ENCODE results near the gene NR3C2. TPM values are rescaled to one million over a fixed set of nuclear protein-coding genes. Genes with fewer than 3 reads are reported as not detected.
"Not testable (repeated sequence)": the region's sequence is repeated elsewhere in the genome, so short reads cannot be mapped to it uniquely, and the experiment has no call there.

NR3C2 gene
- total RNA-seq, 1 donor from 2014 or later, result 7.1 TPM

DNA sequence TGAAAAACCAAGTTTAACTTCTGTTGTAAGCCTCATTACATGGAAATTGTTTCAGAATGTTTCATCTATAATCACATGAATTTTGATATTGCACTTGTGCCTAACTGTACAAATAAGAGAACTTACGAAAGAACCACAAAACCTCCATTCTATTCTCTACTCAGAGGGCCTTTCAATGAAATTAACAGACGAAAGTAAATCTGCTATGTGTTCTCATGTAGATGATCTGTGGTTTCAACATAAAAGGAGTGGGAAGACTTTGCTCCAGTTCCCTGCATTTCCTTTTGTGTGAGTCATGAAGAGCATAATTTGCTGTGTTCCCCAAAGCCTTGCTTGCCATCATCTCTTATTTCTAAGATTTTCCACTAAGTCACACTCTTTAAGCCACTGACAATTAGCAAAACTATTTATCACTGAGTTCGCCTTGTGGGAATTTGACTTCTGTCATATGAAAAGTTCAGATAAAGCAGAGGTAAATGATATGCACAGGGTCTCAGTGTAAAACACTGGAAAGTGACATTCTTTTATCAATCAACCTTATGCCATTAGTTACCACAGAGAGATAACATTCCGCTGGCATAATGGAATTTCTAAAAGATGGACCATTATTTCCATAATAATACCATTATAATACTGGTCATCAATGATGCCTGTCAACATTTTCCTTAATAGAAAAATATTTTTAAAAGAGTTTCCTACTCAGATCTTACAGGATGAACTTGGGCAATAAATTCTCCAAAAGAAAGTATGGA is 329.8 kb downstream of the NR3C2 start:
- no peak for DNase-seq (ENCODE audit: low spot score)

DNA sequence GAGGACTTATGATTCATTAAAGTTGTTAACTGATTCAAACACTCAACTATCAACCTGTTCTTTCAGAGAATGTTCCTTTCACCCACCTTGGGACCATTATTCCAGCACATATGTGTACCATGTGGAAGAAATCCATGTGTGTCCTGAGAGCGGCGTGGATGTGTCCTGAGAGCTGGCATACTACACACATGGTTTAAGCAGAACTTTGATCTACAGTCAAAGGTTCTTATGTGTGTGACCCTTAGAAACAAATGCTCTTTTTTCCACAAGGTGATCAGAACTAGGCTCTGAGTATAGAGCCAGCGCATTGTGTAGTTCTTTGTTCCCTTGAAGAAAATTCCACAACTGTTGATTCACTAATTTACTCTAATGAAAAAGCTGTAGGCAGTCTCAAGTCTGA is 332.0 kb downstream of the NR3C2 start:
- DNase-seq (ENCODE audit: low spot score), result no peak

DNA sequence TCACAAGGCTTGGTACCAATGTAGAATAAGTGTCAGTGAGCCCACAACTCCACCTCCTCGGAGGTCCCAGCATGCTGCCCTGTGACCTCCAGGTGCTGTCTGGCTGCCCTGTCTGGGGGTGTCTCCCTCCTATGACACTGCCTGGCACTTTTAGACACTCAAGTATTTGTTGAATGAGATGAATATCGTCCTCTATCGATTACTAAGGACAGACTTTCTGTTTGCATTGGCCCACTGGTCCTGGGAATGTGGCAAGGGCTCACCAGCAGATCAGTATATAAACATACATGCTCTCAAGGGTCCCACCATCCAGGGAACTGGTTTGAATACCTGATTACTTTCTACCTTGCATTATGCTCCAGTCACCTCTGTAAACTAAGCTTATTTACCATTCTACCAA is 333.0 kb downstream of the NR3C2 start:
- no peak for DNase-seq (ENCODE audit: low spot score)

DNA sequence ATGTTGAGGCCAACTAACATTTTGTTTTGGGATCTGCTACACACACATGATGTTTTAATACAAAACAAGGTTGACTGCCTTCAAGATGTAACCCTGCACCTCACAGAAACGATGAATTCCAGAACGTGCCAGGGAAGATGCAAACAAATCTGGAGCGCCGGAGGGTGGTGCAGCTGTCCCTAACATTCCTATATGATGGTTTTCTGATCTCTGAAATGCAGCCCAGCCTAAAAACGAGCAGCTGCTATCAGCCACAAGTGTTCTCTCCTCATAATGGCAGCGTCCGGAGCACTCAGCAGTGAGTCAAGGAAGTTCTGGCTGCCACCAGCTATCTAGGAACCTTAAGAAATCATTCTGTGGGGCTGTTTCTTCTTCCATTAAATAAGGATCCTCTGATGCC is 333.4 kb downstream of the NR3C2 start:
- DNase-seq (ENCODE audit: low spot score), result no peak

DNA sequence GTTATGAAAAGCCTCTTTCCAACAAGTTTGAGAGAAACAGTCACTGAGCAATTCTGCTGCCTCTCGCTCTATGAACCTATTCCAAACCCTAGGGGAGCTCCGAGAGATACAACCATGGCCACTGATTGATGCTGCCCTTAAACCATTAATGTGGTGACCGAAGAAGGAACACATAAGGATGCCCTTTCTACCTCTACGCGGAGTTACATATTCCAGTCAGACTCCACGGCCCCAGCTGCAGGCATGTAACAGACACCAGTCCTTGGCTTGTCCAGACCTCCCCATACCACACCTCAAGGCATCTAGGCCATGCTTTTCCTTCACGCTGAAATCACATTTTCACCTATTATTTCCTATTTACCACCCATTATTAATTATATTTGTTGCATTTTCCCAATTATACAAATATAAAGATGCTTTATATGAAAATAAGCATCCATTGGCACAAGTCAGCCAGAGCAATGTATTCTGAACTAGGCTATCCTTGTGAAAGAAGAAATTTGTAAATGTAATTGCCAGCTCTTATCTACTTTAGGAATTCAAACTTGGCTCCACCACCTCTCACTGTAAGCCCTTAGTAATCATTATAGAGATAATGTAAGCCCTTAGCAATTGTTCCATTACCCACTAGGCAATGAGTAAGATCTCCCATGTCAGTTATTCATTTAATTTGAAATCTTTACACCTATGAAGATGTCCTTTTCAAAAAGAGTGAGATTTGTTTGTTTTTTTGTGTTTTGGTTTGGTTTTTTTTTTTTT is 338.4 kb downstream of the NR3C2 start:
- no peak for DNase-seq (ENCODE audit: low spot score)

DNA sequence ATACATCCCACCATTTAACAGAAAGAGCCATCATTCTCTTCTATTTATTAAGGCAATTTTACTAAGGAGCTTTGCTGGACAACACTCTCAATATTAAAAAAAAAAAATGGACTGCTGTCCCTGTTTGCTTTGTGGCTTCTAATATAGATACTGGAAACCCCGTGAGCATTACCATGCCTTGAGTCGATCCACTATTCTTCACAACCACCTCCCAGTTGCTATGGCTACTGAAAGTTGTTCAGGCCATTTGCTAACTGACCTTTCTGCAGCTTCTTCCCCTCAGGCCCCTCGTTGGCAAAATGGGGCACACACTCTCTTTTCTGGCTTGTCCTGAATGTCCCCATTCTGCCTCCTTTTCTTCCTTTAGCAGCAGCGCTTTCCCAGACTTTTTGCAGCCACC is 340.4 kb downstream of the NR3C2 start:
- DNase-seq (ENCODE audit: low spot score), result no peak

DNA sequence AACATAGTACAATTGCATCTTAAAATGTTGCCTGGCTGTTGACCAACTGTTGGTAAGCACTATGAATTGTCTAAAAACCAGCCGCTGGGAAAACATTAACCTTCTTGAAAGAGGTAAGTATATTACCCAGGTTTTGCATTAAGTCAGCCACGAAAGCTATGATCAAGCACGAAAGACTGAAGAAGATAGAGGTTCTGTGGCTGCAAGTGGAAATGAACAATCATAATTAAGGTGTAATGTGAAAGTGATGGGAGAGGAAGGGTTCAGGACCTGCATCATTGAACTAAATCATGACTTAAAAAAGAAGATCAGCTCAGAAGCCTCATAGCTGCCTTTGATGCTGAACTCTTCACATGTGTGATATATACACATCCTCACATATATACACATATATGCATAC is 341.0 kb downstream of the NR3C2 start:
- no peak for DNase-seq (ENCODE audit: low spot score)

DNA sequence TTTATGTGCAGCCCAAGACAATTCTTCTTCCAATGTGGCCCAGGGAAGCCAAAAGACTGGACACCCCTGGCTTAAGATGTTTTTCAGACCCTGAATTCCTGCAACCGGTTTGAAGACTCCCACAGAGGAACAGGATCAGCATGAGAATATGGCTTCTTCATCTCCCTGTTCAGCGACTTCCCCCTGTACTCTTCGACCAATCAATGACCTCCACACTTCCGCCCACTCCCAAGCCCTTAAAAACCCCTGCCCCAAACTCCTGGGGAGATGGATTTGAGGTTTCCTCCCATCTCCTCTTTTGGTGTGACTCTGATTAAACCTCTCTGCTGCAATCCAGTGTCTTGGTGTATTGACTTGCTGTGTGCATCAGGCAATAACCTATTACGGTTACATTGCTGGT is 344.4 kb downstream of the NR3C2 start:
- no peak for DNase-seq (ENCODE audit: low spot score)

DNA sequence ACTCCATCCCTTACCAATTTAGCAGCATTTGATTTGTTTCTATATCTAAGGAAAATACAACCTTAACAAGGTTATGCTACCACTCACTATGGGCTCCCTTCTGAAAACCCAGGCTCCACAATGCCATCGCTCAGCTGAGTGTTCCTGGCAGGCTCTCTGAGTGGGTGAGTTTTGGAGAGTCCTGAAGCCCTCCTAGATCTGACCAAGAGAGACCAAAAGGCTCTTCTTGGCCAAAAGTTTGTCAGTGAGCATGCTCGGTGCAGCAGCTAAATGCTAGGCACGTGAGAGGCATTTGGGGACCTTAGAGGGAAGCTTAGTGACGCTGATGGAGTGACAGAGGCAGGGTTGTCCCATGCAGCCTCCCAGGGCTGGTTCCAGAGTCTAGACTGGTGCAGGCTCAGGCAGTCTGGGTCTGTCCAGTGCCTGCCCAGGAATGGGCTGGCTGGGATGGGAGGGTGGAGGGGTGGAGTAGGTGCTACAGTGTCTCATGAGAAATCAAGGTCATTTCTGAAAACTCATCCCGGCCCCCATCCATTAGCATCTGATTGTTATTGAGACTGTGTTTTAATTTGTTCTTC is 346.8 kb downstream of the NR3C2 start:
- peak; percentile 81 for DNase-seq (ENCODE audit: low spot score)

DNA sequence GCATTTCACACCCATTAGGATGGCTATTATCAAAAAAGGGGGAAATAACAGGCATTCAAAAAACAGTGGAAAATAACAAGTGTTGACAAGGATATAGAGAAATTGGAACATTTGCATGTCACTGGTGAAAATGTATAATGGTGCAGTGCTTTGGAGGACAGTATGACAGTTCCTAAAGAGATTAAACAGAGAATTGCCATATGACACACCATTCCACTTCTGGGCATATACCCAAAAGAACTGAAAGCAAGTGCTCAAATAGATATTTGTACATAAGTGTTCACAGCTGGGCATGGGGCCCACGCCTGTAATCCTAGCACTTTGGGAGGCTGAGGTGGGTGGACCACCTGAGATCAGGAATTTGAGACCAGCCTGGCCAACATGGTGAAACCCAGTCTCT is 348.1 kb downstream of the NR3C2 start:
- no peak for DNase-seq (ENCODE audit: low spot score)

DNA sequence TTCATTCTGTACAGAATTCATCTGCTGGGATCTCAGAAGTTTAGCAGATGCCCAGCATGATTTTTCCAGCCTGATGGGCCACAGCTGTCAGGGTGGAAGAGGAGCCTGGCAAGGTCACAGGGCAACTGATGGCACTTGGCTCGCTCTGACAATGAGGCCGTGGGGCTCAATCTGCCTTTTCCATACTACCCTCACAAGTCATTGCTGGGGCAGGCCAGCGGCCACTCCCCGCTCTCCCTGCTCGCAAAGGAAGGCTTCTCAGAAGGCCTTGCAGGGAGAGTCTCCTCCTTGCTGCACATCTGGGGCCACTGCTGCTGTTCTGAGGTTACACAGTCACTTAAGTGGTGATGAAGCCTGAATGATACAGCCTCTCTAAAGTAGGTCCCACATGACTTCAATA is 349.1 kb downstream of the NR3C2 start:
- DNase-seq (ENCODE audit: low spot score), result peak; percentile 71

DNA sequence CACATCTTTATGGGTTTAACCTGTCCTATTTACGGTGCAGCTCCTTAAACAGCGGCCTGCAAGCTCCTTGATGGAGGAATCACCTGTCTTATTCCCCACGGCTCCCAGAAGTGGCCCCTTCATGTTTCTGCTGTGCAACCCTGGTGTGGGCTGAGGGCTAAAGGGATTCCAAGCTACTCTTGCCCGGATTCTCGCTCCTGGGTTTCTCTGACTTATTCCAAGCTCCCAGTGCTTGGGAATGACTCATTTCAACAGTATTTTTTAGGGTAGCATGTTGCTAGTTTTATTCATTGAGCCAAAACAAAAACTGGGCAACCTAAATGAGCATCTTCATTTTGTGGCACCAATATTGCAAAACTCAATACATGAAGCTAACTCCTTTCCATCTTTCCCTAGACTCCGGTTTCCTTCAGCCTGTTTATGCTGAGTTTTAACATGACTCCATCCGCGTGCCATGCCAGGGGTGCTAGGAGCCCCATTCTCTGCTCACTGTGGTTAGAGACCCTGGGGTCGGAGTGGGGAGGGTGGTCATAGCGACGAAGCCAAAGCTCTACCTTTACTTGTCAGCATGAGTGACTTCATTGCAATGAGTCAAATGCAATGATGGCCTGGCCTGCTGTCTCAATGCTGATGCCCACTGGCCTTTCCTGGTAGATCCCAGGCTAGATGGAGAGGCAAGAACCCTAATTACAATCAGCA is 349.7 kb downstream of the NR3C2 start:
- no peak for DNase-seq (ENCODE audit: low spot score)

DNA sequence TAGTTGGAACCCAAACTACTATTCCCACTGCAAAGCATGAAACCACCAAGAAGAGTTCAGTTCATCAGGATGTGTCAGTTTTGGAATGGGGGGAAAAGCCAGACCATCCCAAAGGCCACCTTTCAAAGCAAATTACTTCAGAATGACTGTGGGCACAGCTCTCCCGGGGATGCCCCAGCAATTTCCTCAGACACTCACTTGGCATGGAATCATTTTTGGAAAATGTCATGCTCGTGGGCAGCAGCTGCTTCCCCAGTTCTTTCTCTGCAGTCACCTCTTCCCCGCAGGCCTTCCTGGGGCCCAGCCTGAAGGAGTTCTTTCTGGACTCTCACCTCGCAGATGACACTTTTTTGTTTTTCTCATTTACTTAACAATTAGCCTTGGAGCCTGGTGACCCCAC is 350.3 kb downstream of the NR3C2 start:
- no peak for DNase-seq (ENCODE audit: low spot score)

DNA sequence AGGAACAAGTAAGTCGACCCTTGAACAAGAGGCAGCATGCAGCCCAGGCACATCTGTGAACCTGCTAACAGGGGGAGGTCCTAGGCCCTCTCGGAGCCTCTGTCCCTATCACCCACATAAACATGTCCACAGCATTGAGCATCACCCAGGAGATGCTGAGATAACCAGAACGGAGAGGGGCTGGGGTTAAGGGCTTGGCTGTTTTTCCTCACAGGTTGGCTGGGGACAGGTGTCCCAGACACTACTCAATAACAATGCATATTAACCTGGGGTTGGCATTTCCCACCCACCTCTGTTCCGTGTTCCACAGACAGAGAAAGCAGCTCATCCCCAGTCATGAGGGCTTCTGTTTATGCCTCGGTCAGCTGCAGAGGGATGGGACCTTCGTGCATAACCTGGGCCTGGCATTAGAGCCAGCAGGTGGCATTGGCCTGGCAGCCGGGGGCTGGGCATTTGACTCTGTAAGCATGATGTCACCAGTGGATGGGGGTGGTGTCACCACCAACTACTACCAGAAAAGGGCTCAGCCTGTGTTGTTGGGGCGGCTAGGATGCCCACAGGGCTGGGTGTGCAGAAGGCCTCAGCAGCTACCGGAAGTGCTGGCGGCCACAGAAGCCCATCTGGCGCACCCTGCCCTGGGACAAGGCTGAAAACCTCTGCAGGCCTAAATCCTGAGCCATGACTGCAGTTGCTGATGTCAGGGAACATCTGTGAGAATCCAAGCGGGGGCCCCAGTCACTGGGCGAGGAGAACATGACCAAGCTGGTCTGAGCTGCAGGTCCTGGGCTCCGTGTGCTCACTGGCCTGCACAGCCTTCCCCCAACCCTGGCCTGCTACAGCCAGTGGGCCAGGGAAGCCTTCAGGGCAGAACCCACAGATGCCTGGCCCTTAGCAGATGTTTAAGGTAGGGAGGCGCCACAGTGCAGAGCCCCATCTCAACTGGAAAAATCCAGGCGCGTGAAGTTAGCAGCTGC is 351.4 kb downstream of the NR3C2 start:
- DNase-seq (ENCODE audit: low spot score), result peak; percentile 59

DNA sequence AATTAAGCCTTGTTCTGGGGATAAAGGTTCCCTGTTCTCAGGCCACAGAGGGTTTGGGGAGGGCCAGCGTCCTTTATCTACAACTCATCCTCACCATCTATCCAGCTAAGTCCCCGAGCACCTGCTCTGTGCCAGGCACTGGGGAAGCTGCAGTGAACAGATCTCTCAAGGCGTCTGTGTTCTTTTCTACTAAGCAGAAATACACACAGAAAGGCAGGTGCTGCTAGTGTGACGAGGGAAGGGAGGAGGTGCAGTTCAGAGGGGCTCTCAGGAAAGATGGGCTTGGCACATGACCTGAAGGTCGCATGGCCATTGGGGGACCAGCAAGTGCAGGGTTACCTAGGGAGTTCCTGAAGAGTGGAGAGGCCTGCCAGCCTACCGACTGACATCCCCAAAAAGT is 352.2 kb downstream of the NR3C2 start:
- peak; percentile 47 for DNase-seq (ENCODE audit: low spot score)

DNA sequence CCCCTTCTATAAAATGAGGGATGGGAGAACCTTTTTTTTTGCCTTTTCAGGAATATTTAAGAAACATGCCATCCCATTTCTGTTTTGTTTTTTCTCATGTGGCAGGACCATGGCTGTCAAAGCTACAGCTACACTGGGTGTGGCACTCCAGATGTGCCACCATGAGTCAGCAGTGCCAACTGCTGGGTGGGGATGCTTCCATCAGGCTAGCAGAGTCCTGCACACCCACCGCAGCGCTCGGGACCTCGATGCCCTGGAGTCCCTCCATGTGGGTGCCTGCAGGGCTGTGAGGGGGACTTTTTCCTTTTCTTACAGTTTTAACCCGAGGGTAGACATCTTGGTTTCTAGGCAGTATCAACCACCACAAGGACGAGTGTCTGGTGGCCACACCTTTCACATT is 352.6 kb downstream of the NR3C2 start:
- DNase-seq (ENCODE audit: low spot score), result peak; percentile 84

DNA sequence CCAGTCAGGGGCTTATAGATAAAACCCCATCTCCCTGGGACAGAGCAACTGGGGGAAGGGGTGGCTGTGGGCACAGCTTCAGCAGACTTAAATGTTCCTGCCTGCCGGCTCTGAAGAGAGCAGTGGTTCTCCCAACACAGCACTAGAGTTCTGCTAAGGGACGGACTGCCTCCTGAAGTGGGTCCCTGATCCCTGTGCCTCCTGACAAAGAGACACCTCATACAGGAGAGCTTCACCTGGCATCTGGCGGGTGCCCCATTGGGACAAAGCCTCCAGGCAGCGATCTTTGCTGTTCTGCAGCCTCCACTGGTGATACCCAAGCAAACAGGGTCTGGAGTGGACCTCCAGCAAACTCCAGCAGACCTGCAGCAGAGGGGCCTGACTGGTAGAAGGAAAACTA is 359.1 kb downstream of the NR3C2 start:
- not testable (repeated sequence) for DNase-seq (ENCODE audit: low spot score)

DNA sequence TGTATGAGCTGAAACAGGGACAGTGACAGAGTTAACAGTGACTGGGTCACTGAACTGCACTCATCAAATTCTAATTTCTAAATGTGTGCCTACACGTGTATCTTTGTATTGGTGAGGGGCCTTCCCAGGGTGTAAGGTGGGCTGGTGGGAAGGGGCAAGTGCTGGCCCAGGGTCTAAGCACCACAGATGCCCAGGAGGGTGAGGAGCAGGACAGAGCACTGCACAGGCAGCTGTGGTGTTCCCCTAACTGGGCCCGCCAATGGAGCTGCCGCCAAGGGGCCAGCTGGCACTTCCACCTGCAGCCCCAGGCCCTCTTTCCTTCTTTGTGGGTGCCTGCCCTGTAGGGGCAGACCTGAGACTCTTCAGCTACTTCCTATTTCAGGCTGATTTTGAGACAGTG is 360.5 kb downstream of the NR3C2 start:
- DNase-seq (ENCODE audit: low spot score), result no peak

DNA sequence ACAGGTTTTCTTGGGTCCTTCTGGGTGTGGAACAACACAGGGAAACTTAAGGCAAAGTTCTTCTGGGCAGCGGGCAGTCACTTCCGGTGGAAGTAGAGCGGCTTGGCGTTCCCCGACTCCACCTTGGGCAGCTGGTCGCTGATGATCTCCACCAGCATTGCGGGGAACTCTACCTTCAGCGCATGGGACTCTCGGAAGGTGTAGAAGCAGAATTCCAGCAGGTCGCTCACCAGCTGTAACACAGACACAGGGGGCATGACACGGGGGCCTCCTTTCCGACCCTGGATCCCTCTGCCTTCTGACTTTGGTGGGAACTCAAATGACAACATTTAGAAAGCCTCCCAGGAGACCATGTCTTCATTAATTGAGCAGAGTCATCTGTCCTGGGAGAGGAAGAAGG is 360.9 kb downstream of the NR3C2 start:
- no peak for DNase-seq (ENCODE audit: low spot score)

DNA sequence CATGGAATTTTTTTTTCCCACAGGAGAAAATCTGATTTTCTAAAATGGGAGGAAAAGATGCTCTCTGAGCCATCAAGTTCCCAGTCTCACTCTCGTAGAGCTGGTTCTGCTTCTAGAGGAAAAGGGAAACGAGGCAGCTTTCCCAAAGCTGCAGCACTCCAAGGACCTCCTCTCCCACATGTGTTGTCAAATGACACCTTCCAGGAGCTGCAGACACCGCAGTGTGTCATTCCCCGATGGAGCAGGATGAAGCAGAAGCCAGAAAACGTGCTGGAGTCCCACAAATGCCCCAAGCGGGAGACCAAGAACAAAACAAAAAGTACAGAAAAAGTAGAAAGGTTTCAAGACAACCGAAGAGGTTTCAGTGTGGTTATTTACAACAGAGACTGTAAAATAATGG is 362.3 kb downstream of the NR3C2 start:
- no peak for DNase-seq (ENCODE audit: low spot score)

DNA sequence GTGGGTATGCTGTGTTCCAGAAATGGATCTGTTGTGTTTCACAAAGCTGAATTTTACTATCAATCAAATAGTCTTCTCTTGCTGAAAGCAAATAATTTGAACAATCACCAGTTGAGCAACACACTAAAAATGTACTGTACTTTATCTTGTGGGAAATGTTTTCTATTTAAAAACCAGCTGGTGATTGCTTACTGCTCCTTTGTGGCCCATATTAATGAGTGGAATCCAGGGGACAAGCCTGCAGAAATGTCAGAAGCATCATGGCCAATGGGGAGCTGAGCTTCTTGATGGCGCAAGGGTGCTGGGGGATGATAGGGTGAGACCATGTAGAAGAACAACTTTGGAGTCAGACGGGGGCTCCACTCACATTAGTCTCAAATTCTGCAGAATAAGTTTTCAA is 364.2 kb downstream of the NR3C2 start:
- no peak for DNase-seq (ENCODE audit: low spot score)

Data from mesenteric fat pad (tissue), 1 donor.